RPMI8226 (cell line): ENCODE measurements around the gene PHF2.

Experiments used
- DNase-seq: peaks from one replicate; pipeline ENCODE4 v3.0.0-alpha.2; 2015

Gene PHF2

GRCh38 chr9:93603011-93603410 is 26.6 kb downstream of the PHF2 start:
- DNase-seq: no peak

GRCh38 chr9:93603906-93604326 is 27.5 kb downstream of the PHF2 start:
- no peak for DNase-seq

- no peak for DNase-seq
Measured at GRCh38 chr9:93606187-93606586, 29.8 kb downstream of the PHF2 start.

- DNase-seq: no peak
Measured at GRCh38 chr9:93610206-93610605, 33.8 kb downstream of the PHF2 start.

- DNase-seq: no peak
Measured at GRCh38 chr9:93612052-93612795, 35.8 kb downstream of the PHF2 start.

- DNase-seq: no peak
Measured at GRCh38 chr9:93612796-93613154, 36.4 kb downstream of the PHF2 start.

- DNase-seq: no peak
Measured at GRCh38 chr9:93613174-93613573, 36.8 kb downstream of the PHF2 start.

GRCh38 chr9:93613791-93614190 is 37.4 kb downstream of the PHF2 start:
- DNase-seq: no peak

GRCh38 chr9:93614830-93615468 is 38.6 kb downstream of the PHF2 start:
- no peak for DNase-seq

GRCh38 chr9:93616044-93616443 is 39.7 kb downstream of the PHF2 start:
- DNase-seq: no peak

- DNase-seq: no peak
Measured at GRCh38 chr9:93617273-93617672, 40.9 kb downstream of the PHF2 start.

GRCh38 chr9:93619272-93619775 is 42.9 kb downstream of the PHF2 start:
- DNase-seq: no peak

- DNase-seq: no peak
Measured at GRCh38 chr9:93620041-93620506, 43.7 kb downstream of the PHF2 start.

GRCh38 chr9:93620881-93621820 is 44.8 kb downstream of the PHF2 start:
- no peak for DNase-seq

GRCh38 chr9:93621922-93622321 is 45.5 kb downstream of the PHF2 start:
- DNase-seq: no peak

- no peak for DNase-seq
Measured at GRCh38 chr9:93622691-93623090, 46.3 kb downstream of the PHF2 start.

GRCh38 chr9:93623753-93624152 is 47.4 kb downstream of the PHF2 start:
- DNase-seq: no peak

GRCh38 chr9:93624431-93624834 is 48.0 kb downstream of the PHF2 start:
- DNase-seq: no peak

- DNase-seq: no peak
Measured at GRCh38 chr9:93624977-93625376, 48.6 kb downstream of the PHF2 start.

GRCh38 chr9:93629920-93630319 is 53.5 kb downstream of the PHF2 start:
- DNase-seq: no peak

- DNase-seq: no peak
Measured at GRCh38 chr9:93630806-93631411, 54.5 kb downstream of the PHF2 start.

- no peak for DNase-seq
Measured at GRCh38 chr9:93633492-93634221, 57.3 kb downstream of the PHF2 start.
